Occipital lobe (tissue), 2 donors: Measurements from ENCODE around the gene ELP1. TPM values are rescaled to one million over a fixed set of nuclear protein-coding genes. Genes with fewer than 3 reads are reported as not detected.

ENCODE experiments used
- DNase-seq: peaks from one replicate; lab custom pipeline; 2025; lab: John Stamatoyannopoulos, UW
- total RNA-seq: library from RNA; depleted of rRNA; stranded (reverse); fragments of >200 nt; gene quantifications from one replicate; pipeline ENCODE4 v1.2.3, GENCODE V29; 2014

Gene ELP1
- total RNA-seq, 1 donor from 2014 or later = 52.7 TPM

- DNase-seq = no peak
Measured at GRCh38 chr9:108884701-108885100, 49.2 kb downstream of the ELP1 start.

- no peak for DNase-seq
Measured at GRCh38 chr9:108883085-108883484, 50.8 kb downstream of the ELP1 start.

- no peak for DNase-seq
Measured at GRCh38 chr9:108882052-108882888, 51.7 kb downstream of the ELP1 start.

- DNase-seq = no peak
Measured at GRCh38 chr9:108880738-108881316, 53.1 kb downstream of the ELP1 start.

GRCh38 chr9:108877524-108877923 is 56.4 kb downstream of the ELP1 start:
- no peak for DNase-seq

- no peak for DNase-seq
Measured at GRCh38 chr9:108876425-108876824, 57.5 kb downstream of the ELP1 start.

GRCh38 chr9:108874058-108874788 is 59.7 kb downstream of the ELP1 start:
- DNase-seq = no peak

- DNase-seq = no peak
Measured at GRCh38 chr9:108869092-108869725, 64.7 kb downstream of the ELP1 start.

GRCh38 chr9:108867829-108868228 is 66.1 kb downstream of the ELP1 start:
- DNase-seq = no peak

- no peak for DNase-seq
Measured at GRCh38 chr9:108867116-108867515, 66.8 kb downstream of the ELP1 start.

- DNase-seq = no peak
Measured at GRCh38 chr9:108866001-108866420, 67.9 kb downstream of the ELP1 start.

GRCh38 chr9:108865037-108865436 is 68.9 kb downstream of the ELP1 start:
- no peak for DNase-seq

- no peak for DNase-seq
Measured at GRCh38 chr9:108864446-108864845, 69.5 kb downstream of the ELP1 start.

GRCh38 chr9:108863891-108864290 is 70.0 kb downstream of the ELP1 start:
- no peak for DNase-seq

- DNase-seq = no peak
Measured at GRCh38 chr9:108861997-108862396, 71.9 kb downstream of the ELP1 start, which contains the start of gene ACTL7A. Gene ACTL7A (plus strand): TSS chr9:108862266. CDS start chr9:108862323, 57 bp downstream.

- DNase-seq = no peak
Measured at GRCh38 chr9:108861464-108861863, 72.5 kb downstream of the ELP1 start.

GRCh38 chr9:108860764-108861163 is 73.2 kb downstream of the ELP1 start:
- DNase-seq = no peak

- DNase-seq = no peak
Measured at GRCh38 chr9:108860354-108860753, 73.6 kb downstream of the ELP1 start.

GRCh38 chr9:108859459-108860114 is 74.3 kb downstream of the ELP1 start:
- no peak for DNase-seq

GRCh38 chr9:108857572-108857971 is 76.4 kb downstream of the ELP1 start:
- no peak for DNase-seq

GRCh38 chr9:108855888-108856287 is 78.0 kb downstream of the ELP1 start, which contains the start of gene ACTL7B:
Gene ACTL7B (minus strand): TSS chr9:108855986. CDS start chr9:108855930, 56 bp downstream.
- DNase-seq = no peak
